Measurements from ENCODE around the gene F2R. TPM values are rescaled to one million over a fixed set of nuclear protein-coding genes. Genes with fewer than 3 reads are reported as not detected.

F2R gene
- total RNA-seq, 1 experiment from 2014 or later = 16.9 TPM

DNA sequence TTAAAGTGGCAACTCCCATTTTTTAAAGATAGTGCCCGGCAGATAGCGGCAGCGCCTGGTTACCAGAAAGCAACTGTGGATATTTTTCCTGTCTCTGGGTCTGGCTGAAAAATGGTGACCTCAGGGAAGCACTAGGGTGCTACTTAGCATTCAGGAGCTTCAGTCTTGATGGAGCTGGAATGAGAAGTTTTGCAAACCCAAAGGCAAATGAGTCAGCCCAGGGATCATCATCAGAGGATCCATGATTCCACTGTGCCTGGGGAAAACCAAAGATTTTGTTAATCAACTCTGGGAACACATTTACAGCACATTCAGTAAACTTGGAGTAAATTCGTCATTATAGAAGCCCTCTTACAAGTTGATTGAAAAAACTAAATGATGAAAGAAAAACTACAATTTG is 26.7 kb downstream of the F2R start:
- intact Hi-C loops (cut with micrococcal nuclease) = no loop called here
- no peak for ATAC-seq
- no peaks in the 10 kb centered on the region for H4K20me1 ChIP-seq (ENCODE audit: low read length)
- no peaks in the 10 kb centered on the region for H3K27me3 ChIP-seq (ENCODE audit: low read length)
- no peak overlapping the region for H2AFZ ChIP-seq (ENCODE audit: low read length)
- no peak overlapping the region for H3K4me2 ChIP-seq (ENCODE audit: low read length)
- no peak for DNase-seq
- TF ChIP-seq EZH2 (IDR thresholded peaks at IDR 0.05; ENCODE audit: low read length, unreplicated experiment) (no peak), EZH2phosphoT487 (IDR thresholded peaks at IDR 0.05; ENCODE audit: borderline replicate concordance, low read length) (no peak)
- TF ChIP-seq, protein P1, sequence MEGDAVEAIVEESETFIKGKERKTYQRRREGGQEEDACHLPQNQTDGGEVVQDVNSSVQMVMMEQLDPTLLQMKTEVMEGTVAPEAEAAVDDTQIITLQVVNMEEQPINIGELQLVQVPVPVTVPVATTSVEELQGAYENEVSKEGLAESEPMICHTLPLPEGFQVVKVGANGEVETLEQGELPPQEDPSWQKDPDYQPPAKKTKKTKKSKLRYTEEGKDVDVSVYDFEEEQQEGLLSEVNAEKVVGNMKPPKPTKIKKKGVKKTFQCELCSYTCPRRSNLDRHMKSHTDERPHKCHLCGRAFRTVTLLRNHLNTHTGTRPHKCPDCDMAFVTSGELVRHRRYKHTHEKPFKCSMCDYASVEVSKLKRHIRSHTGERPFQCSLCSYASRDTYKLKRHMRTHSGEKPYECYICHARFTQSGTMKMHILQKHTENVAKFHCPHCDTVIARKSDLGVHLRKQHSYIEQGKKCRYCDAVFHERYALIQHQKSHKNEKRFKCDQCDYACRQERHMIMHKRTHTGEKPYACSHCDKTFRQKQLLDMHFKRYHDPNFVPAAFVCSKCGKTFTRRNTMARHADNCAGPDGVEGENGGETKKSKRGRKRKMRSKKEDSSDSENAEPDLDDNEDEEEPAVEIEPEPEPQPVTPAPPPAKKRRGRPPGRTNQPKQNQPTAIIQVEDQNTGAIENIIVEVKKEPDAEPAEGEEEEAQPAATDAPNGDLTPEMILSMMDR (conservative IDR thresholded peaks at IDR 0.05; ENCODE audit: low read depth, low read length) = no peak
- H3K36me3 ChIP-seq (ENCODE audit: low read depth, low read length) = no peaks in the 10 kb centered on the region
- no peak overlapping the region for H3K4me3 ChIP-seq (ENCODE audit: low read length)
- no peaks in the 10 kb centered on the region for H3F3A ChIP-seq (ENCODE audit: low read length, unreplicated experiment)
- no peak overlapping the region for H3K27ac ChIP-seq (ENCODE audit: low read length)
- no peaks in the 10 kb centered on the region for H3K9me3 ChIP-seq (ENCODE audit: low read length)
- no peaks in the 10 kb centered on the region for H3K9me2 ChIP-seq (replicated peaks; ENCODE audit: low read length)
- no TSS peak for BruUV-seq (replicated peaks)
- CTCF ChIA-PET = no interaction called here
- POLR2A ChIA-PET (ENCODE audit: unreplicated experiment) = no interaction called here
- H3K79me2 ChIP-seq (ENCODE audit: low read length) = no peaks in the 10 kb centered on the region
- H3K4me1 ChIP-seq (ENCODE audit: insufficient read depth, low read length) = peaks cover 2% of the 10 kb centered on the region; the same call in 1 of the 2 replicates
- H3K9ac ChIP-seq (ENCODE audit: low read length) = no peak overlapping the region

DNA sequence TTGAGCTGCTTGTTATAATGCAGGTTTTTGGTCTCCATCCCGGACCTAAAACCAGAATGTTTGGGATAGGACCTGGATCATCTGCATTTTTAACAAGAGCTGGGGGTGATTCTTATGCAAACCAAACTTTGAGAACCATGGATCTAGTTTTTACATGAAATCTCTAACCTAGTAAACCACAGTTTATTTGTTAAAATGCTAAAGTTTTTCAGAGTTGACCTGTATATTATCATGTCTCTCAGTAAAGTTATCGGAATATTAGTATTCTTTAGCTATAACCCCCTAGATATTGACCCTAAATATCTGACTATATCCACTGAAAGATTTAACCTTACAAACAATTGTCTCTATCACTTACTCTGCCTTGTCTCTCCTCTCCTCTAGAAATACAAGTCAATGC is 28.7 kb downstream of the F2R start:
- Histone ChIP-seq H3K4me1 (ENCODE audit: insufficient read depth, low read length) (no peaks in the 10 kb centered on the region), H3K27me3 (ENCODE audit: low read length) (no peaks in the 10 kb centered on the region), H3K9me3 (ENCODE audit: low read length) (no peaks in the 10 kb centered on the region), H3K4me2 (ENCODE audit: low read length) (no peak overlapping the region), H3K27ac (ENCODE audit: low read length) (no peak overlapping the region), H4K20me1 (ENCODE audit: low read length) (no peaks in the 10 kb centered on the region), H3K9me2 (replicated peaks; ENCODE audit: low read length) (no peaks in the 10 kb centered on the region), H3K4me3 (ENCODE audit: low read length) (no peak overlapping the region), H2AFZ (ENCODE audit: low read length) (no peak overlapping the region), H3K79me2 (ENCODE audit: low read length) (no peaks in the 10 kb centered on the region), H3K36me3 (ENCODE audit: low read depth, low read length) (no peaks in the 10 kb centered on the region), H3K9ac (ENCODE audit: low read length) (no peak overlapping the region), H3F3A (ENCODE audit: low read length, unreplicated experiment) (no peaks in the 10 kb centered on the region)
- TF ChIP-seq, protein P1 (conservative IDR thresholded peaks at IDR 0.05; ENCODE audit: low read depth, low read length) = no peak
- TF ChIP-seq EZH2 (IDR thresholded peaks at IDR 0.05; ENCODE audit: low read length, unreplicated experiment) = no peak
- no peak for TF ChIP-seq EZH2phosphoT487 (IDR thresholded peaks at IDR 0.05; ENCODE audit: borderline replicate concordance, low read length)
- ChIA-PET POLR2A (ENCODE audit: unreplicated experiment) (no interaction called here), CTCF (no interaction called here)
- no peak for DNase-seq
- no peak for ATAC-seq
- no TSS peak for BruUV-seq (replicated peaks)
- intact Hi-C loops (cut with micrococcal nuclease) = no loop called here

DNA sequence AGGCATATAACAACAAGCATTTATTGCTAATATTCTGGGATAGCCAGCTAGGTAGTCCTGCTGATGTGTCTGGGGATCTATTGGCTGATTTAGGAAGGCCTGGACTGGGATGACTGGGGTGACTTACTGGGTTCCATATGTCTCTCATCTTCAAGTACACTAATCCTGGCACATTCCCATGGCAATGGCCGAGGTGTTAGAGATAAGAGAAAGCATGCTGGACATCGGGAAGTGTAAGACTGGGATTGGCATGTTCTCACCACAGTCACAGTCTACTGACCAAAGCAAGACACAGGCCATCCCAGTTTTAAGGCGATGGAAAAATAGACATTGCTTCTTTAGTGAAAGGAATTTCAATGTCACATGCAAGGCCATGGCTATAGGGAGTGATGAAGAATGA is 29.7 kb downstream of the F2R start:
- Histone ChIP-seq H3K4me3 (ENCODE audit: low read length) (no peak overlapping the region), H3K9me3 (ENCODE audit: low read length) (no peaks in the 10 kb centered on the region), H3F3A (ENCODE audit: low read length, unreplicated experiment) (no peaks in the 10 kb centered on the region), H3K36me3 (ENCODE audit: low read depth, low read length) (no peaks in the 10 kb centered on the region), H3K4me1 (ENCODE audit: insufficient read depth, low read length) (no peaks in the 10 kb centered on the region), H3K9ac (ENCODE audit: low read length) (no peak overlapping the region), H3K4me2 (ENCODE audit: low read length) (no peak overlapping the region), H3K79me2 (ENCODE audit: low read length) (no peaks in the 10 kb centered on the region), H2AFZ (ENCODE audit: low read length) (no peak overlapping the region), H3K9me2 (replicated peaks; ENCODE audit: low read length) (no peaks in the 10 kb centered on the region), H3K27me3 (ENCODE audit: low read length) (no peaks in the 10 kb centered on the region), H4K20me1 (ENCODE audit: low read length) (no peaks in the 10 kb centered on the region), H3K27ac (ENCODE audit: low read length) (no peak overlapping the region)
- DNase-seq (no peak), ATAC-seq (no peak)
- BruUV-seq (replicated peaks) = no TSS peak
- TF ChIP-seq, protein P1 (conservative IDR thresholded peaks at IDR 0.05; ENCODE audit: low read depth, low read length) = no peak
- TF ChIP-seq EZH2phosphoT487 (IDR thresholded peaks at IDR 0.05; ENCODE audit: borderline replicate concordance, low read length) = no peak
- TF ChIP-seq EZH2 (IDR thresholded peaks at IDR 0.05; ENCODE audit: low read length, unreplicated experiment) = no peak
- intact Hi-C loops (cut with micrococcal nuclease) = loop anchor here (2.0 kb wide), 1 partner anchor 29 kb away; the partner anchor contains the start of gene F2R
- ChIA-PET CTCF (no interaction called here), POLR2A (ENCODE audit: unreplicated experiment) (no interaction called here)

Data from PC-3 (cell line).